Neural crest cell (in vitro differentiated cells): ENCODE results near the gene KRT33A. TPM values are rescaled to one million over a fixed set of nuclear protein-coding genes. Genes with fewer than 3 reads are reported as not detected.

ENCODE experiments used
- DNase-seq: peaks from one replicate; pipeline ENCODE4 v3.0.0; 2021; ENCODE audit warnings: low read depth, mixed read lengths, low spot score
- H3K27ac Mint-ChIP-seq: one replicate; pipeline ENCODE4 v1.8.0; 2021; ENCODE audit warnings: mild to moderate bottlenecking, mixed read lengths; ENCODE audit not compliant: unreplicated experiment
- H3K27me3 Mint-ChIP-seq: 2 replicates; pipeline ENCODE4 v1.8.0; 2021; ENCODE audit warnings: low read depth, mild to moderate bottlenecking, mixed read lengths
- H3K36me3 Mint-ChIP-seq: 2 replicates; pipeline ENCODE4 v1.8.0; 2021; ENCODE audit warnings: low read depth, mild to moderate bottlenecking, mixed read lengths
- H3K4me1 Mint-ChIP-seq: 2 replicates; pipeline ENCODE4 v1.8.0; 2021; ENCODE audit warnings: mixed read lengths
- H3K4me3 Mint-ChIP-seq: one replicate; pipeline ENCODE4 v1.8.0; 2021; ENCODE audit warnings: mild to moderate bottlenecking, mixed read lengths
- H3K9me3 Mint-ChIP-seq: 2 replicates; pipeline ENCODE4 v1.8.0; 2021; ENCODE audit warnings: mixed read lengths
- CTCF ChIP-seq: fragments of 200-600 bp; sonication (generic); conservative IDR thresholded peaks from 2 replicates; pipeline ENCODE4 v1.5.0; 2021; ENCODE audit warnings: antibody characterized with exemption, mild to moderate bottlenecking
- total RNA-seq: library from RNA; stranded (reverse); gene quantifications from 2 replicates; pipeline ENCODE4 v1.2.1, GENCODE V29; 2021

KRT33A gene
- total RNA-seq, 1 donor from 2014 or later, result not detected

DNA sequence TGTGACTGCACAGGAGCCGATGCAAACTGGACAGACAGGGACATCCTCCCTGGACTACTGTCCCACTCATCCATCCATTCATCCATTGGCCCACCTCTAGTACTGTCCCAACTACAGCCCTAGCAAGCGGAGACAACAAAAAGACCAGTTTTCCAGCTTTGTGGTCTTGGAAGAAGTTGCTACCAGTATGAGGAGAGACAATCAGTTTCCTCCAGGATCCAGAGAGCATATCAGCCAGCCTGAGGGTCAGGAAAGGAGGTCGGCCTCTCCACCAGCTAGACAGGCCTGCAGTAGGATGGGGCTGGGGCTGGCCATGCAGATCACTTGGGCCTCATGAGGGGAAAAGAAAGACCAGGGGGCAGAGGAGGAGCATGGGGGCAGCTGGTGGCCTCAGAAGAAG is 16.8 kb downstream of the KRT33A start:
- H3K27me3 Mint-ChIP-seq, result no peaks in the 10 kb centered on the region
- DNase-seq, result no peak

DNA sequence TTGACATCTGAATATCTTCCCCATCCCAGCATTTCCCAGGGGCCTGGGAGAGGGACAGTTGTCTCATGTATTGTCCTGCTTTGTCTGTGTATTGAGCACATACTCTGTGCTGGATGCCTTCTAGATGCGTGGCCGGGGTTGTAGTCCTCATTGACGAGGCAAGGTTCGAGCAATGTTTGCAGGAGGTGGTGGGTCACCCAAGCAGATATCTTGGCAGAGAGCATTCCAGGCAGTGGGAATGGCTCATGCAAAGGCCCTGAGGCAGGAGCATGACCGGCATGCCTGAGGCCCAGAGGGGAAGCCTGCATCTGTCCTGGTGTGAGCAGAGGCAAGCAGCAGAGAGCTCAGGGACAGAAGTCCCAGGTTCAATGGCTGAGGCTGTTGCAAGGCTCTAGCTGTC is 17.5 kb downstream of the KRT33A start:
- Mint-ChIP-seq H3K27me3 (no peaks in the 10 kb centered on the region), H3K9me3 (no peaks in the 10 kb centered on the region), H3K4me1 (no peaks in the 10 kb centered on the region), H3K4me3 (no peak overlapping the region), H3K27ac (no peak overlapping the region), H3K36me3 (no peaks in the 10 kb centered on the region)
- no peak for TF ChIP-seq CTCF
- DNase-seq, result no peak

More for the DNA sequence above, 16.8 kb downstream of the KRT33A start:
- Mint-ChIP-seq H3K4me3 (no peak overlapping the region), H3K36me3 (no peaks in the 10 kb centered on the region), H3K9me3 (no peaks in the 10 kb centered on the region), H3K27ac (no peak overlapping the region), H3K4me1 (no peaks in the 10 kb centered on the region)
- TF ChIP-seq CTCF, result no peak

DNA sequence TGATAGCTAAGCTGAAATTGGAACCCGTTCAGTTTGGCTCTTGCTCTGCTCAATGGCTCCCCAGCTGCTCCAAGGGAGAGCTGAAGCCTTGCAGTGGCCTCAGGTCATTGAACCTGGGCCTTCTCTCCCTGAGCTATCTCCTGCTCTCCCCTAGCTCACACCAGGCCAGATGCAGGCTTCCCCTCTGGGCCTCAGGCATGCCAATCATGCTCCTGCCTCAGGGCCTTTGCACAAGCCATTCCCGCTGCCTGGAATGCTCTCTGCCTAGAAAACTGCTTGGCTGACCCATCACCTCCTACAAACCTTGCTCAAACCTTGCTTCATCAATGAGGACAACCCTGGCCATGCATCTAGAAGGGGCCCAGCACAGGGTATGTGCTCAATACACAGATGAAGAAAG is 18.4 kb downstream of the KRT33A start:
- no peaks in the 10 kb centered on the region for H3K36me3 Mint-ChIP-seq
- H3K27ac Mint-ChIP-seq, result peak overlapping the region; percentile 67
- TF ChIP-seq CTCF, result no peak
- DNase-seq, result no peak
- no peaks in the 10 kb centered on the region for H3K9me3 Mint-ChIP-seq
- H3K4me1 Mint-ChIP-seq, result no peaks in the 10 kb centered on the region
- no peak overlapping the region for H3K4me3 Mint-ChIP-seq
- H3K27me3 Mint-ChIP-seq, result no peaks in the 10 kb centered on the region

DNA sequence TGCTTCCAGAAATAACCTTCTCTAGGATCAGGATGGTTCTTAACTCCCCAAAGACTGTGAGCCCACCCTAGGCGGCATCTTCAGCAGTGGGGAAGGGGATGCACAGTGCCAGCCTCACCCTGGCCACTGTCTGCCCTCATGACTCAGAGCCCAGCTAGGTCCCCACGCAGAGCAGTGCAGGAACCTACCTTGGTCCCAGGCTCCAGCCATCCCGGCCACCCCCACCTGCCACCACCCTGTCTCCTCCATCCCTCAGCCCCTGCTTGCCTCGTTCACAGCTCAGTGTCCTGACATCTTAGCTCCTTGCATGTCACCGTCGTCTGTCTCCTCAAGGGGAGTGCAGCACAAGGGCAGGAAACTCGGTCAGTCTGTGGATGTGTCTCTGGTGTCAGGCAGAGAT is 19.0 kb downstream of the KRT33A start:
- Mint-ChIP-seq H3K36me3 (no peaks in the 10 kb centered on the region), H3K4me3 (no peak overlapping the region), H3K27me3 (no peaks in the 10 kb centered on the region), H3K9me3 (no peaks in the 10 kb centered on the region), H3K4me1 (no peaks in the 10 kb centered on the region), H3K27ac (no peak overlapping the region)
- DNase-seq, result no peak
- no peak for TF ChIP-seq CTCF

DNA sequence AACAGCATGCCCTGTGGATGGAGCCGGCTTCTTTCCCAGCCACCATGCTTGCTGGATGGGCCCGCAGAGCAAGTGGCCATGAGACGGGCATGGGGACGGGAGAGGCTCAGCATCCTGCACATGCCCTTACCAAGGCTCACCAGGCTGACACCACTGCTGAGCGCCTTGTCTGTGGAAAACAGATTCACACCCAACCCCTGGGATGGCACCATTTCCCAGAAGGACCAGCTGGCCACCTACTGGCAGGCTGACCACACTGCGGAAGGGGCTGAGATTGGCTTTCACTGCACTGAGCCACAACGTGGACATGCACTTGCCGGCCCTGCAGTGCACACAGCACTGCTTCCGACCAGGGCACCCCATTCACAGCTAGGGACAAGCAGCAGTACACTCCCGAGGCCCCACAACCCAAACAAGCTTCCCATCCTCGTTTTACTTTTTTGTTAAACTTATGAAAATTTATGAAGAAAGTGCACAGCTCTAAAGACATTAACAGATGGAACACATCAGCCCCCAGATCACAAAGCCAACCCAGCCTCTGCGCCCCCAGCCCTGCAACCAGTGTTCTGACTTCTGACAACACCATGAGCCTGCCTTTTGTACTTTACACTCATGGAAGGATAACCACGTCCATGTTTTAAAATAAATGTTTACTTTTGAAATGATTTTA is 21.2 kb downstream of the KRT33A start:
- Mint-ChIP-seq H3K9me3 (no peaks in the 10 kb centered on the region), H3K4me3 (no peak overlapping the region), H3K27me3 (no peaks in the 10 kb centered on the region), H3K36me3 (no peaks in the 10 kb centered on the region), H3K4me1 (no peaks in the 10 kb centered on the region), H3K27ac (no peak overlapping the region)
- DNase-seq, result peak; percentile 59
- peak; percentile 74 for TF ChIP-seq CTCF
